HUES6 (cell line): ENCODE data around the gene SEPTIN8.

Experiments used
- H3K27ac ChIP-seq: 2 replicates; pipeline ENCODE4 v1.7.0; 2013; ENCODE audit warnings: low read depth, mild to moderate bottlenecking, low read length, inconsistent platforms
- H3K27me3 ChIP-seq: 2 replicates; pipeline ENCODE4 v1.6.1; 2013; ENCODE audit warnings: low read length; ENCODE audit not compliant: control insufficient read depth, insufficient read depth
- H3K36me3 ChIP-seq: 2 replicates; pipeline ENCODE4 v1.6.1; 2013; ENCODE audit warnings: low read length; ENCODE audit not compliant: control insufficient read depth, insufficient read depth
- H3K4me1 ChIP-seq: 2 replicates; pipeline ENCODE4 v1.6.1; 2013; ENCODE audit warnings: low read length; ENCODE audit not compliant: control insufficient read depth, insufficient read depth
- H3K4me3 ChIP-seq: 2 replicates; pipeline ENCODE4 v1.5.1; 2013; ENCODE audit warnings: low read depth, low read length
- H3K9ac ChIP-seq: one replicate; pipeline ENCODE4 v1.6.1; 2013; ENCODE audit warnings: mild to moderate bottlenecking, low read length
- H3K9me3 ChIP-seq: 2 replicates; pipeline ENCODE4 v1.6.1; 2013; ENCODE audit warnings: low read depth, low read length; ENCODE audit not compliant: control insufficient read depth, insufficient read depth

Gene SEPTIN8

GRCh38 chr5:132777209-132778069, at the start of gene SEPTIN8:
TSS of gene SEPTIN8 (minus strand) at chr5:132777239. CDS start at chr5:132777137, 102 bp downstream.
- H3K9ac ChIP-seq: peak within 1 kb of the TSS; percentile 34
- H3K27ac ChIP-seq: no peak within 1 kb of the TSS
- peaks cover 15% of the 10 kb centered on the region for H3K4me1 ChIP-seq
- no peaks in the 10 kb centered on the region for H3K36me3 ChIP-seq
- peaks cover 53% of the 10 kb centered on the region for H3K27me3 ChIP-seq
- H3K4me3 ChIP-seq: peak within 1 kb of the TSS; percentile 77
- no peaks in the 10 kb centered on the region for H3K9me3 ChIP-seq

- peak overlapping the region; percentile 58 for H3K4me3 ChIP-seq
- H3K27ac ChIP-seq: no peak overlapping the region
- H3K4me1 ChIP-seq: peaks cover 31% of the 10 kb centered on the region
- peaks cover 81% of the 10 kb centered on the region for H3K27me3 ChIP-seq
- H3K36me3 ChIP-seq: no peaks in the 10 kb centered on the region
- no peak overlapping the region for H3K9ac ChIP-seq
- no peaks in the 10 kb centered on the region for H3K9me3 ChIP-seq
These were observed 49.5 kb upstream of the SEPTIN8 start for GRCh38 chr5:132826424-132827082.

- Histone ChIP-seq H3K9me3 (no peaks in the 10 kb centered on the region), H3K9ac (peak overlapping the region; percentile 51), H3K4me3 (peak overlapping the region; percentile 58), H3K36me3 (no peaks in the 10 kb centered on the region), H3K4me1 (peaks cover 31% of the 10 kb centered on the region), H3K27ac (no peak overlapping the region), H3K27me3 (peaks cover 76% of the 10 kb centered on the region)
These were observed 48.9 kb upstream of the SEPTIN8 start for GRCh38 chr5:132825834-132826391.

GRCh38 chr5:132825033-132825833, 48.2 kb upstream of the SEPTIN8 start:
- Histone ChIP-seq H3K4me1 (peaks cover 31% of the 10 kb centered on the region), H3K27me3 (peaks cover 75% of the 10 kb centered on the region), H3K36me3 (no peaks in the 10 kb centered on the region), H3K4me3 (peak overlapping the region; percentile 58), H3K9ac (peak overlapping the region; percentile 51), H3K27ac (no peak overlapping the region), H3K9me3 (no peaks in the 10 kb centered on the region)

GRCh38 chr5:132824426-132824825, 47.4 kb upstream of the SEPTIN8 start:
- Histone ChIP-seq H3K27me3 (peaks cover 67% of the 10 kb centered on the region), H3K4me1 (peaks cover 27% of the 10 kb centered on the region), H3K27ac (no peak overlapping the region), H3K36me3 (no peaks in the 10 kb centered on the region), H3K9me3 (no peaks in the 10 kb centered on the region), H3K9ac (no peak overlapping the region), H3K4me3 (no peak overlapping the region)

- Histone ChIP-seq H3K36me3 (no peaks in the 10 kb centered on the region), H3K27ac (no peak overlapping the region; the same call in 1 of the 2 replicates), H3K9me3 (no peaks in the 10 kb centered on the region), H3K4me3 (peak overlapping the region; percentile 42), H3K4me1 (peaks cover 26% of the 10 kb centered on the region), H3K27me3 (peaks cover 60% of the 10 kb centered on the region), H3K9ac (peak overlapping the region; percentile 37)
These were observed 46.5 kb upstream of the SEPTIN8 start for GRCh38 chr5:132823481-132824050.

- peaks cover 56% of the 10 kb centered on the region for H3K27me3 ChIP-seq
- no peaks in the 10 kb centered on the region for H3K9me3 ChIP-seq
- H3K4me3 ChIP-seq: peak overlapping the region; percentile 42
- H3K27ac ChIP-seq: no peak overlapping the region; the same call in 1 of the 2 replicates
- H3K9ac ChIP-seq: peak overlapping the region; percentile 37
- peaks cover 26% of the 10 kb centered on the region for H3K4me1 ChIP-seq
- H3K36me3 ChIP-seq: no peaks in the 10 kb centered on the region
These were observed 45.8 kb upstream of the SEPTIN8 start for GRCh38 chr5:132822650-132823480.

GRCh38 chr5:132821791-132822190, 44.8 kb upstream of the SEPTIN8 start:
- no peak overlapping the region for H3K9ac ChIP-seq
- no peak overlapping the region for H3K4me3 ChIP-seq
- no peaks in the 10 kb centered on the region for H3K9me3 ChIP-seq
- no peak overlapping the region for H3K27ac ChIP-seq
- peaks cover 26% of the 10 kb centered on the region for H3K4me1 ChIP-seq
- no peaks in the 10 kb centered on the region for H3K36me3 ChIP-seq
- peaks cover 45% of the 10 kb centered on the region for H3K27me3 ChIP-seq

- Histone ChIP-seq H3K27ac (no peak overlapping the region), H3K9me3 (no peaks in the 10 kb centered on the region), H3K36me3 (no peaks in the 10 kb centered on the region), H3K4me1 (peaks cover 22% of the 10 kb centered on the region), H3K4me3 (no peak overlapping the region), H3K9ac (no peak overlapping the region), H3K27me3 (peaks cover 44% of the 10 kb centered on the region)
These were observed 44.3 kb upstream of the SEPTIN8 start for GRCh38 chr5:132821350-132821749.
